Lower leg skin (tissue), 4 donors: ENCODE measurements around the gene NPAS2. TPM values are rescaled to one million over a fixed set of nuclear protein-coding genes. Genes with fewer than 3 reads are reported as not detected.

ENCODE experiments used
- DNase-seq, 2 donors: peaks; one replicate each; pipeline ENCODE4 v3.0.0-alpha.2; 2019; ENCODE audit warnings: low spot score in 2 of 2
- H3K4me3 ChIP-seq: fragments of 200-600 bp; sonication (generic); 2 replicates; pipeline ENCODE4 v1.5.1; 2017; ENCODE audit warnings: mild to moderate bottlenecking, low read depth; ENCODE audit not compliant: poor library complexity, severe bottlenecking
- POLR2A ChIP-seq, 2 donors: fragments of 450-650 bp; IDR thresholded peaks; one replicate each; pipeline ENCODE4 v1.6.1; 2016 to 2017; ENCODE audit warnings: antibody characterized with exemption in 2 of 2, mild to moderate bottlenecking in 1 of 2, moderate library complexity in 1 of 2
- WGBS, 2 donors: methylation state at CpG; one replicate each; pipeline ENCODE4 v1.1.5; 2018; 5-methylcytosine and 5-hydroxymethylcytosine counted together
- intact Hi-C: fragments of 100-400 bp; cut with DNase I; formaldehyde crosslinking; loops from one replicate; pipeline ENCODE4 v1.15.0; 2023; ENCODE audit warnings: low total_unique reads
- total RNA-seq, 4 donors: library from RNA; depleted of rRNA; stranded (reverse); fragments of >200 nt; gene quantifications; one replicate each; pipeline ENCODE4 v1.1.0, GENCODE V29; 2016
- TF ChIP-seq, protein P1 (sequence below), 3 donors: fragments of 450-650 bp; IDR thresholded peaks; one replicate each; pipeline ENCODE4 v1.5.1; 2016; ENCODE audit warnings: antibody characterized with exemption in 3 of 3, mild to moderate bottlenecking in 3 of 3, moderate library complexity in 2 of 3

NPAS2 gene
- total RNA-seq, 4 donors from 2014 or later, result 58.0 to 75.5 (median 62.1) TPM

DNA sequence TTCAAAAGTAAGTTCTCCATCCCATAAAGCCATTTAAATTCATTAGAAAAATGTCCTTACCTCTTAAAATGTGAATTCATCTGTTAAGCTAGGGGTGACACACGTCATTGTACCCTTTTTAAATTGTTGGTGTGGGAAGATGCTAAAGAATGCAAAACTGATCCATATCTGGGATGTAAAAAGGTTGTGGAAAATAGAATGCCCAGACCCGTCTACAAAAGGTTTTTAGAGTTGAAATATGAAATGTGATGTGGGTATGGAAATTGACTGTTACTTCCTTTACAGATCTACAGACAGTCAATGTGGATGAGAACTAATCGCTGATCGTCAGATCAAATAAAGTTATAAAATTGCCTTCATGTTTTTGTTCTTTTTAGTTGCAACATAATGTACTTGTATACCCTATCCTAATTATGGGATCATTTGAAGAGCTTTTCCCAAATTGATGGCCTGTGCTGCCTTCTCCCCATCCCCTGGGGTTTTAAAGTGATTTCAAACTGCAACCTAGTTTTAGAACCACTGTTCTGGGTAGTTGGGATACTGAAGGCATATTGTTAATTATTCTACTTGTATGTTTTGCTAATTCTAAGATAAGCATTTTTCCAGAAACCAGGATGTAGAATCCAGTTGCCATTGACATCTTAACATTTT, 186.3 kb downstream of the NPAS2 start:
- TF ChIP-seq, protein P1, sequence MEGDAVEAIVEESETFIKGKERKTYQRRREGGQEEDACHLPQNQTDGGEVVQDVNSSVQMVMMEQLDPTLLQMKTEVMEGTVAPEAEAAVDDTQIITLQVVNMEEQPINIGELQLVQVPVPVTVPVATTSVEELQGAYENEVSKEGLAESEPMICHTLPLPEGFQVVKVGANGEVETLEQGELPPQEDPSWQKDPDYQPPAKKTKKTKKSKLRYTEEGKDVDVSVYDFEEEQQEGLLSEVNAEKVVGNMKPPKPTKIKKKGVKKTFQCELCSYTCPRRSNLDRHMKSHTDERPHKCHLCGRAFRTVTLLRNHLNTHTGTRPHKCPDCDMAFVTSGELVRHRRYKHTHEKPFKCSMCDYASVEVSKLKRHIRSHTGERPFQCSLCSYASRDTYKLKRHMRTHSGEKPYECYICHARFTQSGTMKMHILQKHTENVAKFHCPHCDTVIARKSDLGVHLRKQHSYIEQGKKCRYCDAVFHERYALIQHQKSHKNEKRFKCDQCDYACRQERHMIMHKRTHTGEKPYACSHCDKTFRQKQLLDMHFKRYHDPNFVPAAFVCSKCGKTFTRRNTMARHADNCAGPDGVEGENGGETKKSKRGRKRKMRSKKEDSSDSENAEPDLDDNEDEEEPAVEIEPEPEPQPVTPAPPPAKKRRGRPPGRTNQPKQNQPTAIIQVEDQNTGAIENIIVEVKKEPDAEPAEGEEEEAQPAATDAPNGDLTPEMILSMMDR (IDR thresholded peaks at IDR 0.05), result no peak
- no peak for TF ChIP-seq POLR2A (IDR thresholded peaks at IDR 0.05)
- WGBS, 2 donors, result 77 to 78% methylated on average over 4 of the region's 4 CpGs

DNA sequence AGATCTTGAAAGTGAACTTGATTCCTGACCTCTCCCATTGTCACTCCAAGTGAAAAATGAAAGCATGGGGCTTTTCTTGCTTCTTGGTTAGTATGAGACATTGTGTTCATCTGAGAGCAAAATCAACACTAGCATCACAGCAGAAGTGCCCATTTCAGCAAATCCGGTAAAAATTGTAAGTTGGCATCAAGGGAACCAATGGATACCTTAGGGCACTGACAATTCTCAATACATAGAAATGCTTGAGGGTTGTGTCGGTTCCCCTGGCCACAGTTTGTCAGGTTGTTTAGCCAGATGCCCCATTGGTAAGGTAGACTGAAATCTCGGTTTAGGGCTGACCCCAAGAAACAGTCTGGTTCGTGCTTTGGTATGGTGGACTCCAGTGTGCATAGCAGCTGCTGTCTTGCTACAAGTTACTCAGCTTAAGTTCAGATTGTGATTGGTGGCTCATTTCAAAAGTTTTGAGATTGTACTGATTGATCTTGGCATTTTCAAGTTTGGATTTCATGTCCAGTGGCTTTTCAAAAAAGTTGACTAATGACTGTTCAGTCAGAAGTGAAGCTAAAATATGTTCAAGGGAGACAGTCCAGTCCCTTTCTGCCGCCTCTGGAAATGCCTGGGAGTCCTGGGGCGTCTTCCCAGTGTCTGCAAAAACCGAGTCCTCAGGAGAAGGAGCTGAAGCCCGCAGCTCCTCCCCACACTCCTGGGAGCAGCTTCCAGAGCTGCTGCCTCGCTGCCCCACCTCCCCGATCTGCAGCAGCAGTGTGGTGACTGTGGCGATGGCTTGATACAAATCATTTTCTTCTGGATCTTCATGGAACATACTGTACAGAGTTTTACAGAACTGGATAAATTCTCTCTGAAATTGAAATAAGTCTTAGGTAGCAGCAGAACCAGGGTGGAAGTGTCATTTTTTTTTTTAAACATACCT, 187.7 kb downstream of the NPAS2 start:
- no peak overlapping the region for H3K4me3 ChIP-seq
- TF ChIP-seq, protein P1 (IDR thresholded peaks at IDR 0.05), result no peak
- TF ChIP-seq POLR2A (IDR thresholded peaks at IDR 0.05), result no peak
- intact Hi-C loops, result no loop called here
- WGBS, 2 donors, result 68 to 74% methylated on average over 11 of the region's 11 CpGs
- DNase-seq, result peak in 1 of 2 donors; percentile 60

More for the DNA sequence above, 186.3 kb downstream of the NPAS2 start:
- intact Hi-C loops, result no loop called here
- DNase-seq, result no peak
- no peak overlapping the region for H3K4me3 ChIP-seq

DNA sequence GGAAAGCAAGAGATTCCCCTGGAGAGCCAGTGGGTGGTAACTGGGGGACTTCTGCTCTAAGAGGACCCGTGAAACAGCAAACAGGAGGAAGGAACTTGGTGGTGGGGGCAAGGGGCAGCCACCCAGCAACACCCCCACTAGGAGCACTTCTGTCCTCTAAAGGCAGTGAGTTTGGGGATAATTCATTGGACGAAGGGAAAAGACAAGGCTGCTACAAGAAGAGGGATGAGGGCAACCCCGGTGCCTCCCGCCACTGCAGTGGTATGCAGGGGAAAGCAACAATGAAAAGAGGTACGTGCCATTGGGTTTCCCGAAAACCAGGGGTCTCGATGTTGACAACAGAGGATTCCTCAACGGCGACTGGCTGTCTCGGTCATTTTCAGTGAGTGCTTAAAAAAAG, 191.2 kb downstream of the NPAS2 start:
- 83 to 92% methylated on average over 10 of the region's 10 CpGs for WGBS, 2 donors
- intact Hi-C loops, result loop anchor here (5.0 kb wide), 1 partner anchor 141 kb away; the partner anchor contains the start of gene TBC1D8
- TF ChIP-seq, protein P1 (IDR thresholded peaks at IDR 0.05), result no peak
- TF ChIP-seq POLR2A (IDR thresholded peaks at IDR 0.05), result no peak
- peak in 1 of 2 donors; percentile 78 for DNase-seq
- H3K4me3 ChIP-seq, result no peak overlapping the region

DNA sequence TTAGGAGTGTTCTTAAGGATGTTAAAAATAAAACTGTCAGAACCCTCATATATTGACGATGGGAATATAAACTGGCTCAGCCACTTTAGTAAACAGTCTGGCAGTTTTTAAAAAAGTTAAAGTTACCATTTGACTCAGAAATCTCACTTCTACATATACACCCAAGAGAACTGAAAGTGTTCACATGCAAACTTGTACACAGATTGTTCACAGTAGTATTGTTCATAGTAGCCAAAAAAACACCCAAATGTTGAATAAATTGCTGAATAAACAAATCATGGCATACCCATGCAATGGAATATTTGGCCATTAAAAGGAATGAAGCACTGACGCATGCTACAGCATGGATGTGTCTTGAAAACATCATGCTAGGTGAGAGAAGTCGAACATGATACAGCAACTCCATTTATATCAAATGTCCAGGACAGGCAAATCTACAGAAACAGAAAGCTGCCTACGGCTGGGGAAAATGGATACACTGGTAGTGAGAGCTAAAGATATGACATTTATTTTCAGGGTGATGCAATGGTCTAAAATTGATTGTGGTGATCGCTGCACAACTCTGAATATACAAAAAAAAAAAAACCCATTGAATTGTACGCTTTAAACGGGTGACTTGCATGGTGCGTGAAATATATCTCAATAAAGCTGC, 192.2 kb downstream of the NPAS2 start:
- no peak overlapping the region for H3K4me3 ChIP-seq
- no peak for DNase-seq
- TF ChIP-seq, protein P1 (IDR thresholded peaks at IDR 0.05), result no peak
- no peak for TF ChIP-seq POLR2A (IDR thresholded peaks at IDR 0.05)
- intact Hi-C loops, result loop anchor here (5.0 kb wide), 1 partner anchor 140 kb away; the partner anchor contains the start of gene TBC1D8
- WGBS, 2 donors, result 60 to 61% methylated on average over 8 of the region's 8 CpGs

DNA sequence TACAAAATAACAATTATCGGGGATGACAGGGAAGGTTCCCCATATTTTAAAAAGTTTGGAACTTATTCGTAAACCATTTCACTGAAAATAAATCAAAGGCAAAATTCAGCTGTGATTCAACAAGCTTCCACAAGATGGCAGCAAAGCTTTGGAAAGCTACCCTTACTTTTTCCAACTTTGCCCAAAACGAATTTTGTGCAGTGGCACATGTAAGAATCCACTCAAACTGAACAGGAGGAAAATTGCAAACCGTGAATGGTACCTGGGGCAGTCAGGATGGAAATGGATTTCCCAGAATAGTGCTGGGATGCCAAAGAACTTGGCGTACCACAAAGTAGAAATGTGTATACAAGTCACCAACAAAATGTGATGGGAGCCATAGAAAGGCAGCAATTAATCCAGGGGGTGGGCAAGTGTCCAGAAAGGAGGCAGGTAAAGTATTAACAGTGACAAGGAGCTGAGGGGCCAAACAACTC, 192.8 kb downstream of the NPAS2 start:
- WGBS, 2 donors, result 28 to 32% methylated on average over 5 of the region's 5 CpGs
- H3K4me3 ChIP-seq, result no peak overlapping the region
- intact Hi-C loops, result loop anchor here (5.0 kb wide), 1 partner anchor 140 kb away; the partner anchor contains the start of gene TBC1D8
- TF ChIP-seq, protein P1 (IDR thresholded peaks at IDR 0.05), result peak in 1 of 3 donors; percentile 40
- no peak for TF ChIP-seq POLR2A (IDR thresholded peaks at IDR 0.05)
- peak; percentile 47 to 53 for DNase-seq
